Measurements from ENCODE around the gene ABCD3. TPM values are rescaled to one million over a fixed set of nuclear protein-coding genes. Genes with fewer than 3 reads are reported as not detected.

ABCD3 gene
- total RNA-seq, 4 donors from 2014 or later, result 31.3 to 46.6 (median 41.8) TPM

DNA sequence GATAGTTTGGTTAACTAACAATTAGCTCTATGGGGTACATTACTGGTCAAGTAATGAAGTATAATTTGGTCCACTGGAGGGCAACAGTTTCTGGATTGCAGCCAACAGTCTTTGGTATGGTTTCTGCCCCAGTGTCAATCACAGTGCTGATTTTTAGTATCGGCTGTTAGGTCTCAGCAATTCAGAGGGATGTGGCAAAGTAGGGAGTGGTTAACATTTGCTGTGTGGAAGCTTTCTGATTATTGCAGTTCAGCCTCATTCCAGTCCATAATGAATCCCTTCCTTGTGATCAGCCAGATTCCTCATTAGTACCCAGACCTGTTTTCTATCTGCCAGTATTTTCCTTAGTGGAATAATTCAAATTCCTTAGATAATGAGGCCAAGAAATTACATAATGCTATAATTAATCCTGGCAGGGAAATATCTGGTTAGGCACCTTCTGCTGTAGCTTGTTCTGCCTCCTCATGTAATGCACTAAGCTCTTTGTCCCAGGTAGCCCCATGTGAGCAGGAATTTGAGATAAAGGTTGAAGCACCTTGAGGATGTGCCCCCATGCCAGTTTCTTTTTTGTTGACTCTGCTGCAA is 109.3 kb downstream of the ABCD3 start:
- intact Hi-C loops (cut with DNase I; ENCODE audit: low total_unique reads), result loop anchor here (10.0 kb wide), 1 partner anchor 277 kb away; no protein-coding TSS in a partner anchor
- no peak overlapping the region for H3K4me3 ChIP-seq (ENCODE audit: low read depth, poor library complexity, severe bottlenecking)
- 5 to 10% methylated on average over 1 of the region's 1 CpG for WGBS, 2 donors
- TF ChIP-seq POLR2A (IDR thresholded peaks at IDR 0.05), result no peak
- TF ChIP-seq, protein P1, sequence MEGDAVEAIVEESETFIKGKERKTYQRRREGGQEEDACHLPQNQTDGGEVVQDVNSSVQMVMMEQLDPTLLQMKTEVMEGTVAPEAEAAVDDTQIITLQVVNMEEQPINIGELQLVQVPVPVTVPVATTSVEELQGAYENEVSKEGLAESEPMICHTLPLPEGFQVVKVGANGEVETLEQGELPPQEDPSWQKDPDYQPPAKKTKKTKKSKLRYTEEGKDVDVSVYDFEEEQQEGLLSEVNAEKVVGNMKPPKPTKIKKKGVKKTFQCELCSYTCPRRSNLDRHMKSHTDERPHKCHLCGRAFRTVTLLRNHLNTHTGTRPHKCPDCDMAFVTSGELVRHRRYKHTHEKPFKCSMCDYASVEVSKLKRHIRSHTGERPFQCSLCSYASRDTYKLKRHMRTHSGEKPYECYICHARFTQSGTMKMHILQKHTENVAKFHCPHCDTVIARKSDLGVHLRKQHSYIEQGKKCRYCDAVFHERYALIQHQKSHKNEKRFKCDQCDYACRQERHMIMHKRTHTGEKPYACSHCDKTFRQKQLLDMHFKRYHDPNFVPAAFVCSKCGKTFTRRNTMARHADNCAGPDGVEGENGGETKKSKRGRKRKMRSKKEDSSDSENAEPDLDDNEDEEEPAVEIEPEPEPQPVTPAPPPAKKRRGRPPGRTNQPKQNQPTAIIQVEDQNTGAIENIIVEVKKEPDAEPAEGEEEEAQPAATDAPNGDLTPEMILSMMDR (IDR thresholded peaks at IDR 0.05), result no peak
- no peak for DNase-seq (ENCODE audit: low spot score in 2 of 2)

DNA sequence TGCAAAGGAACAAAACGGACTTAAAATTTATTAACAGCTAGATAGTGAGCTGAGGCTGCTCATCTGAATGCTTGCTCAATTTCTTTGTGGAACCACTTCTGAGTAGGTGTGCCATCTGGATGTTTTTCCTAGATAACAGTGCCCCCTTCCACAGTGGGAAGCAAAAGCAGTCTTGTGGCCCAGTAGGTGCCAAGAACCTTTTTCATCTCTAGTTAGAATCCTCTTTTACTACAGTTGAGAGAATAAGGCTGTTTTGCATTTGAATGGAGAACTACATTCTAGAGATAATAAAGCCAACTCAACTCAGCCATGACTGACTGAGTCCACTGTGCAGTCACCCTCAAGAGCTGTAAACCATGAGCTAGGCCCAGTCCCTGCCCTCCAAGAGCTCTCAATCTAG is 110.1 kb downstream of the ABCD3 start:
- no peak for DNase-seq (ENCODE audit: low spot score in 2 of 2)
- TF ChIP-seq POLR2A (IDR thresholded peaks at IDR 0.05), result no peak
- TF ChIP-seq, protein P1 (IDR thresholded peaks at IDR 0.05), result no peak
- intact Hi-C loops (cut with DNase I; ENCODE audit: low total_unique reads), result loop anchor here (10.0 kb wide), 1 partner anchor 277 kb away; no protein-coding TSS in a partner anchor
- WGBS, 2 donors, result 68 to 82% methylated on average over 1 of the region's 1 CpG
- H3K4me3 ChIP-seq (ENCODE audit: low read depth, poor library complexity, severe bottlenecking), result no peak overlapping the region

DNA sequence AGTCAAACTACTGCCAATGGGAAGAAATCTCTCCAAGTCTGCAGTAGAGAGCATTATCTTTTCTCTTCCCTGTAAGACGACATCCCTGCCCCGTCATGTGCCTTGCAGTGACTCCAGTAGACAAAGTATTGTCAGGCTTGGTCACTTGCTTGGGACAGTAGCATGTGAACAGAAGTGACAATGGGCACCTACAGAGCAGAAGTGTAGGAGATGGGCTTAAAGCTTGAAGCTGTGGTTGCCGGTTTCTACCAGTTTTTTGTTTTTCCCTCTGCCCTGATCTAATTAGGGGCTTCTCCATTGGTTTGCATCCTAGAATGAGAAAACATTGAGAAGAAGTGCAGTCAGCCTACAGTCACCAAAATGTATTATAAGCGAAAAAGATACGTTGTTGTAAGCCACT is 110.6 kb downstream of the ABCD3 start:
- TF ChIP-seq POLR2A (IDR thresholded peaks at IDR 0.05), result no peak
- TF ChIP-seq, protein P1 (IDR thresholded peaks at IDR 0.05), result no peak
- DNase-seq (ENCODE audit: low spot score in 2 of 2), result no peak
- intact Hi-C loops (cut with DNase I; ENCODE audit: low total_unique reads), result loop anchor here (10.0 kb wide), 1 partner anchor 276 kb away; no protein-coding TSS in a partner anchor
- no peak overlapping the region for H3K4me3 ChIP-seq (ENCODE audit: low read depth, poor library complexity, severe bottlenecking)
- 93 to 98% methylated on average over 5 of the region's 5 CpGs for WGBS, 2 donors

DNA sequence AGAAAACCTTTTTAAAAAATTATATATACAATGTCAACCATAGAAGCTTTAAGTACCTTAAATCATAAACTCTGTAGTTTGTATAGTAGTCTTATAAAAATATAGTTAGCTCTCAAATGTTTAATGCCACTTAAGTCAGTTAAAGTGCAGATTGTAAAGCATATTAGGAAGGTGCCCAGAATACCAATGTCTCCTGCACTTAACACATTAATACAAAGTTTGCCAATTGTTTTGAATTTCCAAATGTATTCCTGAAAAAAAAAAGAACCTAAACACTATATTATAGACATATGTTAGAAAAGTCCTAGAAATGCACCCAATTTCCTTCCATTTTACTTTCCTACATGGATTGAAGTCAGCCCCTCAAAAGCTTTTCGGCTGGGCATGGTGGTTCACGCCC is 111.2 kb downstream of the ABCD3 start:
- intact Hi-C loops (cut with DNase I; ENCODE audit: low total_unique reads), result loop anchor here (10.0 kb wide), 1 partner anchor 275 kb away; no protein-coding TSS in a partner anchor
- no peak for TF ChIP-seq POLR2A (IDR thresholded peaks at IDR 0.05)
- TF ChIP-seq, protein P1 (IDR thresholded peaks at IDR 0.05), result no peak
- 94 to 98% methylated on average over 2 of the region's 2 CpGs for WGBS, 2 donors
- DNase-seq (ENCODE audit: low spot score in 2 of 2), result no peak
- H3K4me3 ChIP-seq (ENCODE audit: low read depth, poor library complexity, severe bottlenecking), result no peak overlapping the region

DNA sequence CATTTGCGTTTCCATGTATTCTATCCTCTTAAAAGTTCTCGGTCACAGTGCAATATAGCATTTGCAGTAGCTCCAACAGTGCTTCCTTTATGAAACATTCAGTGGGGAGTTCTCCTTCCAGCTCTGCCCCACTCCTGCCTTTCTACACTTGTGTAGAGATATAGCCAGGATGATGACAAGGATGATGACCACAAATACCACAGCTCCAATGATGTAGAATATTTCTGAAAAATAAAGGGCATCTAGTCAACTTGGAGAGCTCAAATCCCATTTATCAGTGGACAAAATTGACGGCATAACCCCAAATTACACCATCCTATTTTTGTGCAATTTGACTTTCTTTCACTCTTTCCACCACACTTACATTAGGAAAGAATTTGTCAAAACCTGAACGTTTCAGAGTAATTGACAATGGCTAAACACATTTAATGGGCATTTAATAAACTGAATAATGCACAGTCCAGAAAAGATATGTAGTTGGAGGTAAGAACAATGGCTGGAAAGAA is 112.2 kb downstream of the ABCD3 start:
- WGBS, 2 donors, result 84 to 90% methylated on average over 4 of the region's 4 CpGs
- no peak for DNase-seq (ENCODE audit: low spot score in 2 of 2)
- no peak overlapping the region for H3K4me3 ChIP-seq (ENCODE audit: low read depth, poor library complexity, severe bottlenecking)
- intact Hi-C loops (cut with DNase I; ENCODE audit: low total_unique reads), result no loop called here
- TF ChIP-seq POLR2A (IDR thresholded peaks at IDR 0.05), result no peak
- TF ChIP-seq, protein P1 (IDR thresholded peaks at IDR 0.05), result no peak

All from lower leg skin (tissue), 4 donors.